ENCODE data around the gene ANXA5.
A peak's percentile ranks its signal among the peaks of the same experiment; 100 is the strongest.
"Not testable (repeated sequence)": the region's sequence is repeated elsewhere in the genome, so short reads cannot be mapped to it uniquely, and the experiment has no call there.

ANXA5 gene

DNA sequence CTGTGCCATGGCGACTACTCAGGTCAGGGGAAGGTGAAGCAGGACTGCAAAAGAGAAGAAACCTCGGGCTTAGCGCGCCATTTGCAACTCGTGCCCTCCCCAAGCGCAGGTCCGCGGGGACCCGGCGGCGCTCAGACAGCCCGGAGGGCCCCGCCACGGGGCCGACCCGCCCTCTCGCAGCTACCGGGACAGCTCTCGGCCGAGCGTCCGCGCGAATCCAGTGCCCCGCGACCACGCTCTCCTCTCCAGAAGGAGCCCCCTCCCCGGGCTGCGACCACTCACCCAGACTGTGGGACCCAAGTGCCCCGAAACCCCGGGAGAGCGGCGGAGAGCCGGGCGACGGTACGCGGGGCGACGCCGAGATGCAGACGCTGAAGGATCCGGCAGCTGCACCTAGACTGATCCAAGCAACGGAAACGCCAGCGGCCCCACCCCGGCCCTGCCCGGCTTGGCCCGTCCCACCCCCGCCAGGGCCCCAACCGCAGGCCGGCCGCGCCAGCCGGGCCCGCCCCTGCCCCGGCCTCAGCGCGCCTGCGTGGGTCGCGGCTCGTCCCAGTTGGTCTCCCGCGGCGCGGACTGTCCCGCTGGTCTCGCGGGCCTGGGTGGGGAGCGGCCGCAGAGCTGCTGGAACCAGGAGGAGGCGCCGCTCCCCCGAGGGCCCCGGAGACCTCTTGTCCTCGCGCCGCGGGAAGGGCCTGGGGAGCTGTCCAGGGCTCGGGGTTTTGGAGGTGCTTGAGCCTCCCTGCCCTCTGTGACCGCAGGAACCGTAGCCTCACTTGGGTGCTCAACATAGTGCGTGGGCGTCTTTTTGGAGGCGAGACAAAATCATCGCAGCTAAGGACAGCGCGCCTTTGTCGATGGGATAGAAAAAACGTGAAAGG is at the start of gene ANXA5:
Gene ANXA5 (minus strand): TSS at position 400 of the 881 bp plus-strand sequence. CDS start 391 bp downstream, at position 9.
- DNase-seq: peak; percentile 93

DNA sequence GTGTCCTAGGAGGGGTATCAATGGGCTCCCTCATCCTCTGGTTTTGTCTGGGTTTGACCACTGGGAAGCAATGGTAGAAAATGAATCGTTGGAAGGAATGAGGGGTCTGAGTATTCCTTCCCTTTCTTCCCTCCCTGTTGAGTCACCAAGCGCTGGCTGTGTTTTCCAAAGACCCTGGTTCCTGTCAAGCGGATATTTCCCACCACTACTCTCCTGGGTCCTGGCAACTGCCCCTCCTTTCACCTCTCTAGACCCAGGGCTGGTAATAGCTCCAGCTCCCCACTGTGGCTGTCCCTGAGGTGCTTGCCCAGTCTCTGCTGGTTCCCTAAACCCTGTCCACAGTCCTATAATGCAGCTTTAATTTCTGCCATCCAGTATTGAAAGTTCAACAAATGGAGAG is 46.0 kb upstream of the ANXA5 start:
- DNase-seq: no peak

DNA sequence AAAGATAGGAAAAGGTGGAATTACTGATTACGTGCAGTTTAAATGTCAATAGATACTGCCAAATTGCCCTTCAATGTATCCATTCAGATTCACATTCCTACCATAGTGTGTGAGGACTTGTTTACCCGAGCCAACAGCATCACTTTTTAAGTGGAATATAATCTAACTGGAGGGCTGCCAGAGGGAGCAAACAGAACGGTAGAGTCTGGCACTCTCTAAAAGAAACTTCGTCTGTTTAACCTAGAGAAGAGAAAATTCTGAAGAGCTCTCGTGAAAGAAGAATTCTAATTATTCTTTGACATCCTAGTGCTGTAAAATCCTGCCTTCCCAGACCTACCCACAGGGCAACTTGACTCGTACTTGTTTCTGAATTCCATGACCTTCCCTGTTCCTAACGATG is 45.0 kb upstream of the ANXA5 start:
- no peak for DNase-seq

DNA sequence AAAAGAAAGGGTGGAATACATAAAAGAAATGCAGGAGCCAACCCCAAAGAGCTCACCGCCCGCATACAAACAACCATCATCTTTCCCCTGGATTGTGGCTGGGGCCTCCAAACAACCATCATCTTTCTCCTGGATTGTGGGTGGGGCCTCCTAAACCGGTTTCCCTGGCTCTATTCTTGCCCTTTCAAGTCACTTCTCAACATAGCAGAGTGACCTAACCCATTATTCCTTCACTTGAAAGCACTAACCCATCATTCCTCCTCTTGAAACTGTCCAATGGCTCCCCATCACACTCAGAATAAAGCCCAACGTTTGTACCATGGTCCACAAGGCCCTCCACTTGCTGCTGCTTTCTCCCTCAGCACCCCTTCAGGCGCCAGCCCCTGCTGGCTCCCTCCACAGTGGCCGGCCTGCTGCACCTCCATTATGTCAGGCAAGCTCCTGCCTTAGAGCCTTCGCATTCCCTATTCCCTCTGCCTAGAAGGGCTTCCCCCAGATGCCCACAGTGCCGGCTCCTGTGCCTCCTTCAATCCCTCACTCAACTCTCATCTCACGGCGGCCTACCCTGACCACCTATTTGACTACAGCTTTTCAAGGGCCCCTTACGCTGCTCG is 44.1 kb upstream of the ANXA5 start:
- DNase-seq: no peak

DNA sequence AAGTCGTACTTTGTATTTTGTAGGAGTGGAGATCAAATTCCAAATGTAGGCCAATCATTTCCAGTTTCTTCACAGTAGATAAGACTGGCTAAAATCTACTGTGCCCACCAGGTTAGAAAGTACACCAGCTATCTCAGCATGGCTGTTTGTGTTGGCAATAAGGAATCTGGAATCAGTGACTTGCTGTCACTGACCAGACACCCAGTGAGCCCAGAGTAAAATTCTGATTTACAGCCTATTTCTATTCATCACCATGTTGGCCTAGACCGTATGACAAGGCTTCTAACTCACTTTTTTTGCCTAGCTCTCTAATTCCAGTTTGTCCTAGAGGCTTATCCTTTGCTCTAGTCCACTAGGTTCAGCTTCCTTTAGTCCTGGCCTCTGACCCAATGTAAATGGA is 42.8 kb upstream of the ANXA5 start:
- DNase-seq: no peak

DNA sequence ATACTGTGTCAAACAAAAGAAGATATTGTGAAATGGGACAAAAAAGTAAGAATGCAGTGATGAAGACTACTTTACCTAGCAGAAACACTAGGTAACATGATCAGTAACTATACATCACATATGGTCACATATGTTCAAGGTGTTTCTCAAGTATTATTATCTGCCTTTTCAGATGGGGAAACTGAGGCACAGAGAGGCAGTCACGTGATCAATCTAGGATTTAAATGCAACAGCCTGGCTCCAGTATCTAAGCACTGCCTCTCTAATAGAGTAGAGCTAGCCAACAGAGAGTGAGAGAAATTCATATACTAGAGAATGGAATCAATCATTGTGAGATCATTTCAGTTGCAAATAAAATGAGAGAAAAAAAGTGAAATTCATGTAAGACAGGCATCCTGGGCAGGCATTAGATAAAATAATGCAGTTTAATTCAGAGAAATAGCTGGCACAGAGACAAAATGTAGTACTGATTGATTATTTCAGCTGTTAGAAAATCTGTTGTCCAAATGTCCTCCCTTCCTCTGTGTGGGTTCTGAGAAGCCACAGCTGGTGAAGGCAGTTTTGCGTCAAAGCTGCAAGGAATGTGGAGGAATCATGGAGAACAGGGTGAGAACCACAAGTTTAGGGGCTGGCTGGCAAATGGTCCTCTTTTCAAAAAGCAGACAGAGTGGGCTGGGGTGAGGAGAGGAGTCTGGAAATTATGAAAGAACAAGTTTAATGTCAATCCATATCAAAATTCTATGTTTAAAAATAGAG is 42.2 kb upstream of the ANXA5 start:
- DNase-seq: no peak

DNA sequence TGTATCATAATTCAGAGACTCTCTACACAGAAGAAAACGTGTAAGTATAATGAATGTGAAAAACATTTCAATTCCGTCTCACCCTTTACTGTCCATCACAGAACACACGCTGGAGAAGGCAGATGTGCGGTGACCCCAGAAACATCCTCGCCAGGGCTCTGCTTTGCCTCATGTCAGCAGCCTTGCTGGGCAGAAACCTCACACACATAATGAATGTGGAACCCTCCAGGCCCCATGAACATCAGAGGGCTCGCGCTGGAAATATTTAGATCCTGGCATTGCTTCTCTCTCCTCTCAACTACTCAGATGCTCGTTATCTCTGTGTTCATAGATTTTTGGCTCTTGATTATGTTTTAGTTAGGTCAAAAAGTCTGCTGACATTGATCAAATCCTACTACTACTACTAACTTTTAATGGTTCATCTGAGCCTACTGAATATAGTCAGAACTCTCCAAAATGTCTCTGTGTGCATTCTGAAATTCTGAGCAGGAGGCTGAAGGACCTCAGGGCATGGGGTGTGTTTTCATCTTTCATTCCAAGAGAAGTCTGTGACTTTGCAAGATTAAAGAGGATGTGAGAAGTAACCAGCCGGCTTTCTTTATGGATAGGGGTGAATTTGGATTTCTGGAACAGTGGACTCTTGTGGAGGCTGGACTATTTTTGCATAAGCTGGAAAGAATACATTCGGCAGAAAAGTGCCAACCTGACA is 41.2 kb upstream of the ANXA5 start:
- DNase-seq: no peak

DNA sequence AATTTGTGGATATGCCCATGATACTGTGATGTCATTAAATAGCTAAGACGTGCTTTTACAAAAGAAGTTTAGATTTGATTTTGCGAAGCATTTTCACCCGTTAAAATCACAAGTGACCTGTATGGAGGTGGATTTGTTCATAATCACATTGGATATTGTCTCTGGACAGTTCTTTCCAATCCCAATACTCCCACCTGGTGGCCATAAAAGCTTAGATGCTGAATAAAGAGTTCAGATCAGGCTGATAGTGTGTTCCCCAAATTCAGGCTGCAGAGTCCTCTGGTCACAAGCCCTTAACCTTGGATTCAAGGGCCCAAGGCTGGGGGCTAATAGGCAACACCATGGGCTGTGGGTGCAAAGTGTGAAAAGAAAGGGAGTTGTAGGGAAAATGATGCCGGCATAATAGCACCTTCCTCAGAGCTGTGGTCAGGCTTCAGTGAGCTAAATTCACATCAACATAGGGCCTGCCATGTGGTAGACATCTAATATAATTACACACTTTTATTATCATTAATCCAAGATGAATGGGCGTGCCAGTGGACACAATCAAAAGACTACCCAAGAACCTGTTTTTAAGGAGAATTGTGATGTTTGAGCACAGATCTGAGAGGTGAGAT is 40.1 kb upstream of the ANXA5 start:
- DNase-seq: no peak

DNA sequence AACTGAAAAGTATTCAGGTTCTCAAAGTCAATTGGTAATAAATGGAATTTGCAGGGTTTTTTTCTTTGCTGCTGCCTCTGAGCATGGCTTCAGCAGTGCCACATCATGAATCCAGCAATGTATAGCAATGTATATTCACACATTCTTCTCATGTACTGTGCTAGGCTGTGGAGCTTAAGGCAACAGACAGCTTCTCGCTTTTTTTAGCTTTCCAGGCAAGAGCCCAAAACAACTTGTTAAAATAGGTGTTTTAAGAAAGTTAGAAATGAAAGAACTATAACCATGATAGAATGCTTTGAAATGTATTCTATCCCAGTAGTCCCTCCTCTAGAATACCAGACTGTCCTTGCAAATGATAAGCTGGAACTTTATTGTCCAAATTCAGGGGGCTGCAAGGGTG is 37.8 kb upstream of the ANXA5 start:
- no peak for DNase-seq

DNA sequence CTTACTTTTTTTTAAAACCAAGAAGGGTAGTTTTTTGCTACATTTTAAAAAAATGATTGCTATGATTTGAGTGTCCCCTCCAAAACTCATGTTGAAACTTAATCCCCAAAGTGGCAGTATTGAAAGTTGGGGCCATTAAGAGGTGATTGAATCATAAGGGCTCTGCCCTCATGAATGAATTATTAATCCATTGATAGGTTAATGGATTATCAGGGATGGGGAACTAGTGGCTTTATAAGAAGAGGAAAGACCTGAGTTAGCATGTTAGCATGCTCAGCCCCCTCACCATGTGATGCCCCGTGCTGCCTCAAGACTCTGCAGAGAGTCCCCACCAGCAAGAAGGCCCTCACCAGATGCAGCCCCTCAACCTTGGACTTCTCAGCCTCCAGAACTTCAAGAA is 37.2 kb upstream of the ANXA5 start:
- DNase-seq: no peak

DNA sequence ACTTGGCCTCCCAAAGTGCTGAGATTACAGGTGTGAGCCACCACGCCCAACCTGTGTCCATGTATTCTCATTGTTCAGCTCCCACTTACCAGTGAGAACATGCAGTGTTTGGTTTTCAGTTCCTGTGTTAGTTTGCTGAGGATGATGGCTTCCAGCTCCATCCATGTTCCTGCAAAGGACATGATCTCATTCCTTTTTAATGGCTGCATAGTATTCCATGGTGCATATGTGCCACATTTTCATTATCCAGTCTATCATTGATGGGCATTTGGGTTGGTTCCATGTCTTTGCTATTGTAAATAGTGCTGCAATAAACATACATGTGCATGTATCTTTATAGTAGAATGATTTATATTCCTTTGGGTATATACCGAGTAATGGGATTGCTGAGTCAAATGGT is 33.0 kb upstream of the ANXA5 start:
- not testable (repeated sequence) for DNase-seq

DNA sequence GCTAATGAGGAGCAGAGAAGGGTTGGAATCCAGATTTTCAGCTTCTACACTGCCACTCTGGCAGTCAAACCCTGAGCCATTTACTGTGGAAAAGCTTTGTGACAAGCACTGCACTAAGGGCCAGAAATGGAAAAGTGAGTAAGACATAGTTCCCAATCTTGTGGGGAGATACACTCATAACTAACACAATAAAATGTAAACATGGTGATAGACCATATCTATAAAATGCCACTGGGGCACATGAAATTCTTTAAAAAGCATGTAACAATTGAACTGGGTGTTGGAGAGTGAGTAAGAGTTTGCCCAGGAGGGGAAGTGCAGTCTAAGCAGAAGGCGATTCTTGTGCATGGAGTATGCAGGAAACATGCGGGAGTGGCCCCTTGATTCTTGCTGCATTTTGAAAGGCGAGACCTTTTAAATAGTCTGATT is 32.0 kb upstream of the ANXA5 start:
- DNase-seq: no peak

DNA sequence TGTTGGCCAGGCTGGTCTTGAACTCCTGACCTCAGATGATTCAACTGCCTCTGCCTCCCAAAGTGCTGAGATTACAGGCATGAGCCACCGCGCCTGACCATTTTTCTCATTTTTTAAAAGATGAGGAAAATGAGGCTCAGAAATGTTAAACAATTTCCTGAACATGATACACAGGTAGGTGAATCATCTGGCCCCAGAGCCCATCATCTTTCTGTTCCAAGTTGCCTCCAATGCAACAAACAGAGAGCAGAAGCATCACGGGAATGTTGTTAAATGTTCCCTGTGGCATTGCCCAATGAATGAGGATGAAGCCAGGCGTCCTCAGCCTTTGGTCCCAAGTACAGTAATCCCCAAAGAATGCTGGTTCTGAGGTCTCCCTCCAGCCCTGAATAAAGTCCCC is 31.3 kb upstream of the ANXA5 start:
- no peak for DNase-seq

DNA sequence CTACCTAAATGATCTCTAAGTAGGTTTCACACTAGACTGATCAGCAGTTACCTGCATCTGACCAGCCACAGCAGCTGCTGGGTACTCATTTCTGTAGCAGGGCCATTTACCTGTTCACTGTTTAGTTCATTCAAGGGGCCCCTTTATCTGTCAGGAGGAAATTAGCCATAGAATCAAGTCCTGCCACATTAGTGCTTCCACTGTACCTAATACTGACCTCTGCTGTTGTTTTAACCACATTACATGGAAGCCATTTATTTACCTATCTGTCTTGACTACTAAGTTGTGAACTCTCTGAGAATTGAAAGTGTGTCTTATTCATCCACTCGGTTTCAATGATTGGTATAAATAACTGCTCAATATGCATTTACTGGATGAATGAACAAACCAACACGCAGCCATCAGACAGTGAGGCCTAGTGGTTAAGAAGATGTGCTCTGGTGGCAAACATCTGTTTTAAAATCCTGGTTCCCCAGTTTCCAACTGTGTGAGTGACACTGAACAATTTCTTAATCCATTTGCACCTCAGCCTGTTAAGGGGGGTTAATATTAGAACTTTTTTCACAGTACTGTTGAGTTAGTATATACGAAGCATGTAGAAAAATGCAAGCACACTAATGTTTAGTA is 30.0 kb upstream of the ANXA5 start:
- no peak for DNase-seq

DNA sequence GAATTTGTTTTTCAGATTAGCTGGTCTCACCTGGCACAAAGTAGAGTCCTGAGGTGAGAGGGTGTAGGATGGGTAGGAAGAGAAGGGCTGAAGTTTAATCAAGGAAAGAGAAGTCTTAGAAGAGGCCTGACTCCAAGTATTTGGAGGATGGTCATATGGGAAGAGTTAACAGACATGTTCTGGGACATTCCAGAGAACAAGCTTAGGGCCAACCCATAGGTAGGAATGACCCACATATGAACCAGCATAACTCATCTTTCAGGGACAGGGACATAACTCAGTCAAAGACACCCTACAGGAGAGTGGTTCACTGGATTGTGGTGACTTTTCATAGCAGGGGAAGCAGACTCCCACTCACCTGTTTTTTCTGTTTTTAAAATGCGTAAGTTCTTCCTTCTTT is 27.9 kb upstream of the ANXA5 start:
- DNase-seq: no peak

DNA sequence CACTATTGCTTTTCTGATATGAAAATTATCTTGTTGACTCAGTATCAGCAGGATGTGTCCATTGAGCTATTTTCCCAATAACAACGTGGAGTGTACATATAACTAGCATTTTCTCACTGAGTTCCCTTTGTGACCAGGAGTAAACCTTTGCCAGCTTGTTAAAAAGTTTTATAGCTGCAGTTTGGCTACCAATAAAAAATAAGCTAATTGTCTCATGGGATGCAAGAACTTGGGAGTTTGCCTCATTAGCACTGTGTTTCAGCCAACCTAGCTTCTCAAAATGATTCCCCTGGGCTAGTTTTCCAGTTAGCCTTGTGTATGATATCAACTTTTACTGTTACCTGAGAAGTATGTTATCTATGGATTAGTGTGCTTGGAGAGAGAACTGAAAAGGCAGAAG is 24.9 kb upstream of the ANXA5 start:
- DNase-seq: no peak

DNA sequence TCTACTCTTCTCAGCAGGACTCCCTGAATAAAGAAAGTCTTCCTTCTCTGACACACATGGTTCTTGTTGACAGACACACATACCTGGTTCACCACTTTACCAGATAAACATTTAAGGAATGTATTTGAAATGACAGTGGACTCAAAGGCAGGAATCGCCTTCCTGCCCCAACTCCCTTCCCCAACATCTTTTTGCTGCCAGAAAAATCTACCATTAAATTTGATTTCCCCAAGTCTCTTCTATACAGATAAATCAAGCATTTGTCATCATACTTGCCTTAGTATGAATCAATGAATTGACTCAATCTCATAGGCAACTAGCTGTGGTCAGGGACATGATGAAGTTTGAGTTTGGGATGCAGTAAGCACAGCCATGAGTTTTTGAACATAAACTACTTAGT is 23.3 kb upstream of the ANXA5 start:
- no peak for DNase-seq

DNA sequence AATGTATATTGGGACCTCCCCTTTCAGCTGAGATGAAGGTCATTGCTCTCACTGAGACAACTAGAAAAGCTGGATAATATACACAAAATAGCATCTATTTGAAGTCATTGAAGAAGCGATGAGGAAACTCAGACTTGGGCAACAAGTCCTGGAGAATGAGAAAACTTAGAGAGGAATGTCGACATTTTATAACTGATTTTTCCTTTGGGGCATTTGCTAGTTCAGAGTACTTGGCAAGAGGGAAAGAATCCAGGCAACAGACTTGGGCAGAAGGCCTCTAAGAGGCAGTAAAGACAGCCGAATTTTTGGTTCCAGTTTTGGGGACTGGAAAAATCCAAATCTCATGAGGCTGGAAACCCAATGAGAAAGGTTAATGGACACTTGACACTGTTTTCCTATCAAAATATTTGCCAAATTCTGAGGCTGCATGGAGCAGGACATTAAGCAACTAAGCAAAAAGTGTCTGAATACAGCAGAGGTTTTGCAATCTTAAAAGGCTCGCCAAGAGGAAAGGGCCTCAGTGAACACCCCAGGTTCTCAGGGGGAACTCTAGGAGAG is 21.0 kb upstream of the ANXA5 start:
- no peak for DNase-seq

DNA sequence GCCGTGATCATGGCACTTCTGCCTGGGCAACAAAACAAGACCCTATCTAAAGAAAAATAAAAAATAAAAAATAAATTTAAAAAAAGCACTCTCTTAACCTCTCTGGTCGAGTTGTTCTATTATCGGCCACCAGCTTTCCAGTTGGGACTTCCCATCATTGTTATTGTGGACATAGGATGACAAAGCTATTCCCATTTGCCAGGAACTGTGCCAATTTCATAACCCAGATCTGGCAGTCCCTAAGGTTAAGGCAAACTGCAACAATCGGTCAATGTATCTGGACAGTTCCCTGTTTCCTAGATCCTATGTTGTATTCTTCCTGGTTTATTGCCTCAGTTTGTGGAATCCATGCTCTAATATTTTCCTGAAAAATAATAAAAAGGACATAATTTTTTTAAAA is 17.8 kb upstream of the ANXA5 start:
- DNase-seq: no peak

DNA sequence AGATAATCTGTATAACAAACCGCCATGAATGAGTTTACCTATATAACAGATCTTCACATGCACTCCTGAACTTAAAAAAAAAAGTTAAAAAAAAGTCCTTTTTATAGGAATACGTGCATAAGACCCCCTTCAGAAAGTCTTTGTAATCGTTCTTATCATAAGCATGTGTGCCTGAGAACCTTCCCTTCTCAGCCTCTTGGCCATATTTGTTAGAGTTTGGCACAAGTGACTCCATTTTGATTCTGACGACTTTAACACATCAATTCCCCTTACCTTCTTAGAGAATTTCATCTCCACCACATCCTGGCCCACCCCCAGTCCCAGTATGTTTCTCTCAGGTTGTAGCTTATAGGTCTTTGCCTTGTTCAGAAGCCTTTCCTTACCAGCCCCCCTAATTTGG is 16.0 kb upstream of the ANXA5 start:
- DNase-seq: no peak

DNA sequence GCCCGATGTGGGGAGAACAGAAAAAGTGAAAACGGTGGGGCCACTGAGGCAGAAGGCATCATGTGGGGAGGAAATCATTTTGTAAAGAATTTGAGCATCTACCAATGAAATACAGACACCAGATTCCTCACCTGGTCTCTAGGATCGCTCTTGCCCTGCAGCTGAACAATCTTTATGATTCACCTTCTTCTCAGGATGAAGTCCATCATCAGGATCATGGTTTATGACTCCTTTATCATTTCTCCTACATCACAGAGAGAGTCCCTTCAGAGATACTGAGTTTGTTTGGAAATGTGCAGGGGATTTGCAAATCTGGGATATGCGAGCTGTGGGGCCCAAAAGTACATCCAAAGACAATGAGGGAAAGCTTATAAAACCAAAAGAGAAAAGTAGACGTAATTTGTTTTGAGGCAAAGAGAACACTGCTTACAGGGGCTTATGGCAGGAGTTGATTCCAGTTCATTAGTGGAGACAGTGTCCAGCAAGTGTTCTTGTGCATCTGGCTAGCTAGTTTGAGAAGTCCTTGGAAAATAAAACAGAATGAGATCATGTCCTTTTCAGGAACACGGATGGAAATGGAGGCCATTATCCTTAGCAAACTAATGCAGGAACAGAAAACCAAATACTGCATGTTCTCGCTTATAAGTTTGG is 15.3 kb upstream of the ANXA5 start:
- no peak for DNase-seq
